ENCODE results near the gene NR2C2AP.

The NR2C2AP gene

DNA sequence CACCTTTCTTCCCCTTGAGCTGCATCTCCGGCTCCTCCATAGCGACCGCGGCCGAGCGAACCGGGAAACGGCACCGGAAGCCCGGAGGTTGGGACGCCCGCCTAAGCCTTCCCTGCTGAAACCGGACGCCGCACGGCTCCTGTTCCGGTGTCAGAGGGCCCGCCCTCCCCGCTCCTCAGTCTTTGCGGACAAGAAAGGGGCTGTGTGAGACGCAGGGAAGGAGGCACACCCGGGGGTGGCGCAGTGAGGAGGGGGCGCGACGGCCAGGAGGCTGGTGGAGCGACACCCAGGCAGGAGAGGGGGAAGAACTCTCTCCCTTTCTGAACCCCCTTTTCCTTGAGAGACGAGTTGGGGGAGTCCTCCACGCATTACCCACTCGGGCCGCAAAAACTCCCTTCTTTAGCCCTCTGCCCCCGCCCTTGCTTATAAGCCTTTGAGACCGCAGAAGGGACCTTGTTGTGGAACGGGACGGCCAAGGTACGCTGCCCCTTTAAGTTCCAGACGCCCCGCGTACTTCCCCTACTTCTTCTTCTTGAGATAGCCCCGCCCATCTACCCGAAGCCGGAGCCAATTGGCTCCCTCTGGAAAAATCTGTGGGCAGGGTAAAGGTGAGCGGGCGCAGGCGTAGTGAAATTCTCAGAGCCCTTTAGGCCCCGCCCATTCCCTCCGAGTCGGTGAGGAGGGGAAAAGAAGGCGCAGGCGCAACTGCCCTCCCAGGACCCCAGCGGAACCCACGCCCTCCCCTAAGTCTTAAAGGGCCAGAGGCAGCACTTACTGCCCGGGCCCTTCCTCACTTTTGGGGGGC is 10.9 kb downstream of the NR2C2AP start, which contains the start of the genes BORCS8 and RFXANK:
Gene BORCS8 (minus strand): TSS at position 75 of the 805 bp plus-strand sequence. CDS start 35 bp downstream, at position 40.
Gene RFXANK (plus strand): TSS at position 181 of the 805 bp plus-strand sequence. CDS start 1,689 bp downstream, outside the sequence.
- TF ChIP-seq EZH2phosphoT487 (IDR thresholded peaks at IDR 0.05; ENCODE audit: borderline replicate concordance, low read length) = no peak
- TF ChIP-seq, protein P1, sequence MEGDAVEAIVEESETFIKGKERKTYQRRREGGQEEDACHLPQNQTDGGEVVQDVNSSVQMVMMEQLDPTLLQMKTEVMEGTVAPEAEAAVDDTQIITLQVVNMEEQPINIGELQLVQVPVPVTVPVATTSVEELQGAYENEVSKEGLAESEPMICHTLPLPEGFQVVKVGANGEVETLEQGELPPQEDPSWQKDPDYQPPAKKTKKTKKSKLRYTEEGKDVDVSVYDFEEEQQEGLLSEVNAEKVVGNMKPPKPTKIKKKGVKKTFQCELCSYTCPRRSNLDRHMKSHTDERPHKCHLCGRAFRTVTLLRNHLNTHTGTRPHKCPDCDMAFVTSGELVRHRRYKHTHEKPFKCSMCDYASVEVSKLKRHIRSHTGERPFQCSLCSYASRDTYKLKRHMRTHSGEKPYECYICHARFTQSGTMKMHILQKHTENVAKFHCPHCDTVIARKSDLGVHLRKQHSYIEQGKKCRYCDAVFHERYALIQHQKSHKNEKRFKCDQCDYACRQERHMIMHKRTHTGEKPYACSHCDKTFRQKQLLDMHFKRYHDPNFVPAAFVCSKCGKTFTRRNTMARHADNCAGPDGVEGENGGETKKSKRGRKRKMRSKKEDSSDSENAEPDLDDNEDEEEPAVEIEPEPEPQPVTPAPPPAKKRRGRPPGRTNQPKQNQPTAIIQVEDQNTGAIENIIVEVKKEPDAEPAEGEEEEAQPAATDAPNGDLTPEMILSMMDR (IDR thresholded peaks at IDR 0.05; ENCODE audit: low read depth, low read length, poor library complexity, severe bottlenecking) = no peak
- H3K9me2 ChIP-seq (replicated peaks; ENCODE audit: control insufficient read depth, low read length) = no peaks in the 10 kb centered on the region
- H3K4me2 ChIP-seq (ENCODE audit: low read length) = peak within 1 kb of the TSS; percentile 97
- no peaks in the 10 kb centered on the region for H4K20me1 ChIP-seq (ENCODE audit: control insufficient read depth, insufficient read depth, low read depth, low read length)
- no peaks in the 10 kb centered on the region for H3F3A ChIP-seq (ENCODE audit: control insufficient read depth, insufficient read depth)
- H3K36me3 ChIP-seq (ENCODE audit: control insufficient read depth, low read length) = peaks cover 39% of the 10 kb centered on the region
- H3K79me2 ChIP-seq (ENCODE audit: control insufficient read depth, low read length) = peaks cover 59% of the 10 kb centered on the region
- H3K9me3 ChIP-seq (ENCODE audit: control insufficient read depth, insufficient read depth, low read length) = no peaks in the 10 kb centered on the region
- peaks cover 29% of the 10 kb centered on the region for H3K4me1 ChIP-seq (ENCODE audit: control insufficient read depth, low read length)
- no peaks in the 10 kb centered on the region for H3K27me3 ChIP-seq (ENCODE audit: control insufficient read depth, low read length)
- peak within 1 kb of the TSS; percentile 89 for H3K27ac ChIP-seq (ENCODE audit: low read depth, low read length)
- peak within 1 kb of the TSS; percentile 95 for H3K4me3 ChIP-seq (ENCODE audit: low read length)

DNA sequence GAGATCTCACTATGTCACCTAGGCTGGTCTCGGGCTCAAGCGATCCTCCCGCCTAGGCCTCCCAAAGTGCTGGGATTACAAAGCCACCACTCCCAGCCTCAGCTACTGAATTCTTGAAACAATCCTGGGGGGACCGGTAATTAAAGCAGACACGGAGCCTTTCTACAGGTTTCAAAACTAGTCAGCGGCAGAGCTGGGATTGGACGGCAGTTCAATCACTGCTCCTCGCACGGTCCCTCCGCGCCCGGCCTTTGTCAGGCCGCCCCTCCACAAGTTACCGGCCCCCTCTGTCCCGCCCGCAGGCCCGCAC is 11.5 kb downstream of the NR2C2AP start:
- Histone ChIP-seq H3K36me3 (ENCODE audit: control insufficient read depth, low read length) (peaks cover 37% of the 10 kb centered on the region), H3K79me2 (ENCODE audit: control insufficient read depth, low read length) (peaks cover 60% of the 10 kb centered on the region), H3K4me1 (ENCODE audit: control insufficient read depth, low read length) (peaks cover 32% of the 10 kb centered on the region), H3K27ac (ENCODE audit: low read depth, low read length) (peak overlapping the region; percentile 89), H3K9me2 (replicated peaks; ENCODE audit: control insufficient read depth, low read length) (no peaks in the 10 kb centered on the region), H3K27me3 (ENCODE audit: control insufficient read depth, low read length) (no peaks in the 10 kb centered on the region), H3K4me3 (ENCODE audit: low read length) (peak overlapping the region; percentile 95), H3F3A (ENCODE audit: control insufficient read depth, insufficient read depth) (no peaks in the 10 kb centered on the region; the same call in 1 of the 2 replicates), H3K4me2 (ENCODE audit: low read length) (peak overlapping the region; percentile 97), H3K9me3 (ENCODE audit: control insufficient read depth, insufficient read depth, low read length) (peaks cover 2% of the 10 kb centered on the region), H4K20me1 (ENCODE audit: control insufficient read depth, insufficient read depth, low read depth, low read length) (no peaks in the 10 kb centered on the region)
- TF ChIP-seq EZH2phosphoT487 (IDR thresholded peaks at IDR 0.05; ENCODE audit: borderline replicate concordance, low read length) = no peak
- TF ChIP-seq, protein P1 (IDR thresholded peaks at IDR 0.05; ENCODE audit: low read depth, low read length, poor library complexity, severe bottlenecking) = no peak

DNA sequence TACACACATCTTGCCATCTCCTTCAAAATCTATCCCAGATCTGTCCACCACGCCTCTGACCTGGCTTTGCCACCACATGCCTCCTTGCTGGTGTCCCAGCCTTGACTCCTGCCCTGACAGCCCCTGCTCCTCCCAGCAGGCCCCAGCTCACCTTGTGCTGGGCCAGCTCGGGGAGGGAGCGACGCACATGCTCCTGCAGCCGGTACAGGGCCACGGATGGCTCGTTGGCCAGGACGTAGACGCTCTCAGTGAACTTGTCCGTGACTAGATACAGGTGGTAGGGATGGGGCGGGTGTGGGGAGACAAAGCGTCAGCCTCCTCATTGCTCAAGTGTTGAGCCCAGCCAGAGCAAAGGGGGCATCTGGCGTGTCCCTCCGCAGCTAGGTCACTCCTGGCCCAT is 16.5 kb downstream of the NR2C2AP start:
- peaks cover 47% of the 10 kb centered on the region for H3K36me3 ChIP-seq (ENCODE audit: control insufficient read depth, low read length)
- peaks cover 28% of the 10 kb centered on the region for H3K4me1 ChIP-seq (ENCODE audit: control insufficient read depth, low read length)
- peaks cover 5% of the 10 kb centered on the region for H3K9me3 ChIP-seq (ENCODE audit: control insufficient read depth, insufficient read depth, low read length)
- H3K4me3 ChIP-seq (ENCODE audit: low read length) = peak overlapping the region; percentile 20; the same call in 1 of the 2 replicates
- TF ChIP-seq EZH2phosphoT487 (IDR thresholded peaks at IDR 0.05; ENCODE audit: borderline replicate concordance, low read length) = no peak
- TF ChIP-seq, protein P1 (IDR thresholded peaks at IDR 0.05; ENCODE audit: low read depth, low read length, poor library complexity, severe bottlenecking) = no peak
- H4K20me1 ChIP-seq (ENCODE audit: control insufficient read depth, insufficient read depth, low read depth, low read length) = no peaks in the 10 kb centered on the region
- 0 out of 2 replicates have a peak overlapping the region, but pooled peaks have one; percentile 26 for H3K4me2 ChIP-seq (ENCODE audit: low read length)
- no peaks in the 10 kb centered on the region for H3K9me2 ChIP-seq (replicated peaks; ENCODE audit: control insufficient read depth, low read length)
- peak overlapping the region; percentile 26; the same call in 1 of the 2 replicates for H3K27ac ChIP-seq (ENCODE audit: low read depth, low read length)
- H3F3A ChIP-seq (ENCODE audit: control insufficient read depth, insufficient read depth) = no peaks in the 10 kb centered on the region; the same call in 1 of the 2 replicates
- no peaks in the 10 kb centered on the region for H3K27me3 ChIP-seq (ENCODE audit: control insufficient read depth, low read length)
- H3K79me2 ChIP-seq (ENCODE audit: control insufficient read depth, low read length) = peaks cover 49% of the 10 kb centered on the region

Measured in DOHH2 (cell line).